G401 (cell line): Measurements from ENCODE around the gene CDH23. TPM values are rescaled to one million over a fixed set of nuclear protein-coding genes. Genes with fewer than 3 reads are reported as not detected.
"Not testable (repeated sequence)": the region's sequence is repeated elsewhere in the genome, so short reads cannot be mapped to it uniquely, and the experiment has no call there.

Experiments
- DNase-seq: peaks from one replicate; pipeline ENCODE4 v3.0.0-alpha.2; 2015; ENCODE audit warnings: low spot score
- in situ Hi-C: cut with HindIII; loops from 2 replicates; pipeline ENCODE4 v1.10.0; 2016; ENCODE audit warnings: low sequenced_read_pairs, mixed read lengths
- total RNA-seq: library from RNA; depleted of rRNA; stranded (reverse); fragments of >200 nt; shearing (Covaris generic); gene quantifications from 2 replicates; pipeline ENCODE4 v1.2.3, GENCODE V29; 2014

The CDH23 gene
- total RNA-seq, 1 experiment from 2014 or later, result 5.9 TPM

- peak; percentile 48 for DNase-seq
- in situ Hi-C loops, result no loop called here
Measured at GRCh38 chr10:71598621-71599055, 201.9 kb downstream of the CDH23 start.

GRCh38 chr10:71599518-71599917 lies 202.8 kb downstream of the CDH23 start:
- DNase-seq, result no peak
- in situ Hi-C loops, result no loop called here

GRCh38 chr10:71600242-71600641 lies 203.5 kb downstream of the CDH23 start:
- in situ Hi-C loops, result not testable (repeated sequence)

GRCh38 chr10:71600849-71601248 lies 204.1 kb downstream of the CDH23 start:
- DNase-seq, result no peak
- in situ Hi-C loops, result no loop called here

More at GRCh38 chr10:71600242-71600641, 203.5 kb downstream of the CDH23 start:
- DNase-seq, result not testable (repeated sequence)

- in situ Hi-C loops, result no loop called here
- no peak for DNase-seq
Measured at GRCh38 chr10:71601273-71601672, 204.6 kb downstream of the CDH23 start.

- no peak for DNase-seq
- in situ Hi-C loops, result no loop called here
Measured at GRCh38 chr10:71603150-71603549, 206.4 kb downstream of the CDH23 start.

GRCh38 chr10:71603754-71604153 lies 207.0 kb downstream of the CDH23 start:
- DNase-seq, result no peak
- in situ Hi-C loops, result no loop called here

- no peak for DNase-seq
- in situ Hi-C loops, result no loop called here
Measured at GRCh38 chr10:71604324-71605018, 207.8 kb downstream of the CDH23 start.

GRCh38 chr10:71605263-71605962 lies 208.7 kb downstream of the CDH23 start:
- in situ Hi-C loops, result no loop called here
- no peak for DNase-seq

GRCh38 chr10:71606257-71607081 lies 209.7 kb downstream of the CDH23 start:
- DNase-seq, result no peak
- in situ Hi-C loops, result no loop called here

- no peak for DNase-seq
- in situ Hi-C loops, result no loop called here
Measured at GRCh38 chr10:71607082-71607443, 210.3 kb downstream of the CDH23 start.

- peak; percentile 87 for DNase-seq
- in situ Hi-C loops, result no loop called here
Measured at GRCh38 chr10:71608819-71609768, 212.4 kb downstream of the CDH23 start.

- in situ Hi-C loops, result no loop called here
- DNase-seq, result no peak
Measured at GRCh38 chr10:71610651-71611050, 213.9 kb downstream of the CDH23 start.

GRCh38 chr10:71611131-71611530 lies 214.4 kb downstream of the CDH23 start:
- in situ Hi-C loops, result no loop called here

GRCh38 chr10:71611709-71612422 lies 215.1 kb downstream of the CDH23 start:
- in situ Hi-C loops, result no loop called here
- no peak for DNase-seq

More at GRCh38 chr10:71611131-71611530, 214.4 kb downstream of the CDH23 start:
- no peak for DNase-seq

GRCh38 chr10:71613261-71613777 lies 216.6 kb downstream of the CDH23 start:
- in situ Hi-C loops, result no loop called here
- no peak for DNase-seq

- in situ Hi-C loops, result no loop called here
- no peak for DNase-seq
Measured at GRCh38 chr10:71613877-71614276, 217.2 kb downstream of the CDH23 start.

GRCh38 chr10:71614946-71615345 lies 218.2 kb downstream of the CDH23 start:
- in situ Hi-C loops, result no loop called here
- DNase-seq, result peak; percentile 46
